CD4-positive, alpha-beta T cell treated with Interleukin-4 for 4 hours (primary cell): ENCODE results near the gene DGCR2.
"Not testable (repeated sequence)": the region's sequence is repeated elsewhere in the genome, so short reads cannot be mapped to it uniquely, and the experiment has no call there.

ENCODE experiments used
- DNase-seq: peaks from one replicate; pipeline ENCODE4 v3.0.0-alpha.2; 2020

Gene DGCR2

DNA sequence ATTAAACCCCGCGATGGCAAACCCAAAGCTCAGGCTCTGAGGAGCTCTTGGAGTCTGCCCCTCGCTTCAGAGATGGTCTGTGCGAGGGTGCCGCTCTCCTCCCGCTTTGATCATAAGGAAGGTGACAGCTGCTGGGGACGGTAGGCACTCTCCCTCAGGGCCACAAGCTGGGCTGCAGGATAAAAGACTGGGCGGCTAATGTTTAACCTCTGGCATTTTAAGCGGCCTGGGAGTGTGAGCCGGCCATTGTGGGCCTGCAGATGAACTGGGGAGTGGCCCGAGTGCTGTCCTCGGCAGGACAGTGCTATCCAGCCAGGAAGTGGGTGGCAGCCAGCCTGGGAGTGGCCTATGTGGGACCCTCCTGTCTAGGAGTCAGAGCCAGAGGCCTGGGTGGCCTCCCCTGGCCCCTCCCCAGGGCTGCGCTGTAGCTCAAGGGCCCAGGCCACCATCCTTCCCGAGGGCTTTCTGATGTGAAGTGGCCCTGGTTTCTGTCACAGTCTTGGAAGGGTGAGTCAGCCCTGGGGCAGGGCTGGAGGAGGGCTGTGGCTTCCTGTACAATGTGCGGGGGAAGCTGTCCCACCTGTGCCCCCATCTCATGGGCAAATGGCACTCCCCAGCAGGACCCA lies 127.4 kb downstream of the DGCR2 start:
- DNase-seq = no peak

GRCh38 chr22:18994056-18994455 lies 128.2 kb downstream of the DGCR2 start:
- no peak for DNase-seq

DNA sequence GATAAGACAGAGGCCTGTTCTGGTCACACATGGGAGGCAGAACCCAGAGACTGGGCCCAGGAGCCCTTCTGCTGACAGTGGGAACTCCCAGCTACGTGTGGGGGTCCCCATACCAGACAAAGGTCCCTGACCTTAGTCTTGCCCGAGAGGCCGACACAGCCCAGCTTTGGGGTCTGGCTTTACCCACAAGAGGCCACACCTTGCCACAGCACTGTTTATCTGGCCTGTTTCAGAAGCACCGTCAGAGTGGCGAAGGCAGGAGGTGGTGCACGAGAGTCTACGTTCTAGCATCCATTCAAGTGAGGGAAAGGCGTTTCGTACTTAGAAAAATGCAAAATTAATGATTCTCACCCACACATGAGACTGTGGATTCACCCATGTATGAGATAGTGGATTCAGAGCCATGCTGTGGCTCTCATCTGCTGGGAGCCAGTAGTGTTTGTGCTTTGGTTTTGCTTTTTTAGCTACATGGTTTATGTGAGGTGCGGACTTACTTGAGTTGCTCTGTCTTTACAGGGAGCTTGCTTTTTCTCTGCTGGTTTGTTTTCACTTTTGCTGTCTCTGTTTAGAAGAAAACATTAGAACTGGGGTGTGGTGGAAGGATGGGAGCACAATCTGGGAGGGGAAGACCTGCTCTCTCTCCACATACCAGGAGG lies 129.5 kb downstream of the DGCR2 start:
- no peak for DNase-seq

DNA sequence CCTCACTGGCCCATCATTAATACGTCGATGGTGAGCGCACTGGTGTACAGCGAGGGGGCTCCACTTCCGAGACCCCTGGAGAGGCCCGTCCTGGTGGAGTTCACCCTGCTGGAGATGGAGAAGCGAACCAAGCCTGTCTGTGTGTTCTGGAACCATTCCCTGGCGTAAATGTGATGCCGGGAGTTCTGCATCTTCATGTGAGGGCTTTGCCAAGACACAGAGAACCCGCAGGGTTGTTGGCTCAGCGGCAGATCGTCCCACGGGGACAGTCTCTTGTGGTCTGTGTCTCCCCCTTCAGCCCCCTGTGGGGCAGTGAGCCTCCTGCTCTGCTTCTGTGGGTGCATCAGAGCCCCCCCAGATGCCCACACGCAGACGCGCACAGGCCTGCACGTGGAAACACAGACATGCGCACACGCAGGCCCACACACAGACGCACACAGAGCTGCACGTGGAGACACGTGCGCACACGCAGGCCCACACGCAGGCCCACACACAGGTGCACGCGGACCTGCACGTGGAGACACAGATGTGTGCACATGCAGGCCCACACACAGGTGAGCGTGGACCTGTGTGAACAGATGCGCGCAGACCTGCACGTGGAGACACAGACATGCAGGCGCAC lies 130.3 kb downstream of the DGCR2 start:
- no peak for DNase-seq

DNA sequence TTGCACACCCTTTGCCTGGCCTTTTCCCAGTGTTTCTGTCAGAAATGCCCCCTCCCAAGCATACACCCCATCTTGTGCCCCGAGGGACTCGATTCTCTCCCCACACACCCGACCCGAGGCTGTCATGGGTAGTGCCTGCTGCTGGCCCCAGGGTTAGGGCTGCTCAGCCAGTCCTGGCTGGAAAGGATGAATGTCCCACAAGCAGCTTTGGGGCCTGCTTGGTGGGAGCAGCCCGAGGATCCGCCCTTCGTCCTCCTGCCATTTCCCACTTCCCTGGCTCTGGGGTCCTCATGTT lies 131.1 kb downstream of the DGCR2 start:
- DNase-seq = no peak

GRCh38 chr22:18990355-18991137 lies 131.7 kb downstream of the DGCR2 start:
- no peak for DNase-seq

DNA sequence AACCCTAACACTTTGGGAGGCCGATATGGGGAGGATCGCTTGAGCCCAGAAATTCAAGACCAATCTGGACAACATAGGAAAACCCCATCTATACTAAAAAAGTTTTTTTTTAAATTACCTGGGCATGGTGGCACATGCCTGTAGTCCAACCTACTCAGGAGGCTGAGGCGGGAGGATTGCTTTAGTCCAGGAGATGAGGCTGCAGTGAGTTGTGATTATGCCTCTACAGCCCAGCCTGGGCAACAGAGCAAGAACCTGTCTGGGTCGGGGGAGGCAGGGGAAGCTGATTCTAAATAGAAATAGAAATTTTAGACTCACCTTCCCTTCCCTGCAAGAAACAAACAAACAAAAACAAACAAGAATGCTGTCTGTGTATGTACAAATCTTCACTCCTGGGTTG lies 133.3 kb downstream of the DGCR2 start:
- DNase-seq = no peak

DNA sequence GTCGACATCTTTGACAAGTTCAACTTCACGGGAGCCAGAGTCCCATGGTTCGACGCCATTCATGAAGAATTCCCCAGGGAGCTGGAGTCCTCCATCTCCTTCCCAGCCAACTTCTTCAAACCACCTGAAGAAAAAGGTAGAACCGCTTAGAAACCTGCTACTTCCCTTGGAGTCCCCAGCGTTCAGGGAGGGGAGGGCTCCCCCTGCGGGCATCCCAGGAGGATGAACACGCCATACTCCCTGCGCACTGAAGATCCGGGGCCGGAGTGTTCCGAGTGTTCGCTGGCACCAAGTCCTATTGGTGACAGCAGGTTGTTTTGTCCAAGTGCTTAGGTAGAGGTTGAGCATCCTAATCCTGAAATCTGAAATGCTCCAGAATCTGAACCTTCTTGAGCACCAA lies 134.4 kb downstream of the DGCR2 start:
- no peak for DNase-seq

DNA sequence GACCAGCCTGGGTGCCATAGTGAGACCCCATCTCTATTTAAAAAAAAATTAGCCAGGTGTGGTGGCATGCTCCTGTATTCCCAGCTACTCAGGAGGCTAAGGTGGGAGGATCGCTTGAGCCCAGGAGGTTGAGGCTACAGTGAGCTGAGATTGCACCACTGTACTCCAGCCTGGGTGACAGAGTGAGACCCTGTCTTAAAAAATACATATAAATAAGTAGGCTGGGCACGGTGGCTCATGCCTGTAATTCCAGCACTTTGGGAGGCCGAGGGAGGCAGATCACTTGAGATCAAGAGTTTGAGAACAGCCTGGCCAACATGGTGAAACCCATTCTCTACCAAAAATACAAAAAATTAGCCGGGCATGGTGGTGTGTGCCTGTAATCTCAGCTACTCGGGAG lies 135.1 kb downstream of the DGCR2 start:
- DNase-seq = not testable (repeated sequence)
